ENCODE data around the gene SSX2IP. TPM values are rescaled to one million over a fixed set of nuclear protein-coding genes. Genes with fewer than 3 reads are reported as not detected.
A peak's percentile ranks its signal among the peaks of the same experiment; 100 is the strongest.
"Not testable (repeated sequence)": the region's sequence is repeated elsewhere in the genome, so short reads cannot be mapped to it uniquely, and the experiment has no call there.

SSX2IP gene
- total RNA-seq, 1 donor from 2014 or later: 6.1 TPM

GRCh38 chr1:84603223-84603622 is 87.0 kb downstream of the SSX2IP start:
- peaks cover 65% of the 10 kb centered on the region for H3K4me1 Mint-ChIP-seq (ENCODE audit: low read depth)
- H3K9me3 Mint-ChIP-seq (ENCODE audit: low read depth): peaks cover 2% of the 10 kb centered on the region
- peak overlapping the region; percentile 58 for H3K4me3 Mint-ChIP-seq (ENCODE audit: unreplicated experiment)
- peak overlapping the region; percentile 91 for H3K27ac Mint-ChIP-seq (ENCODE audit: unreplicated experiment)
- TF ChIP-seq CTCF (IDR thresholded peaks at IDR 0.05): no peak
- no peaks in the 10 kb centered on the region for H3K27me3 Mint-ChIP-seq (ENCODE audit: low read depth)
- DNase-seq (ENCODE audit: low spot score): no peak
- peaks cover 1% of the 10 kb centered on the region for H3K36me3 Mint-ChIP-seq (ENCODE audit: low read depth)

- H3K4me1 Mint-ChIP-seq (ENCODE audit: low read depth): peaks cover 68% of the 10 kb centered on the region
- TF ChIP-seq CTCF (IDR thresholded peaks at IDR 0.05): no peak
- DNase-seq (ENCODE audit: low spot score): no peak
- peak overlapping the region; percentile 86 for H3K27ac Mint-ChIP-seq (ENCODE audit: unreplicated experiment)
- H3K4me3 Mint-ChIP-seq (ENCODE audit: unreplicated experiment): no peak overlapping the region
- H3K36me3 Mint-ChIP-seq (ENCODE audit: low read depth): no peaks in the 10 kb centered on the region
- no peaks in the 10 kb centered on the region for H3K27me3 Mint-ChIP-seq (ENCODE audit: low read depth)
- H3K9me3 Mint-ChIP-seq (ENCODE audit: low read depth): peaks cover 2% of the 10 kb centered on the region
Observed at GRCh38 chr1:84600796-84601195, 89.5 kb downstream of the SSX2IP start.

GRCh38 chr1:84598846-84599741 is 91.2 kb downstream of the SSX2IP start:
- Mint-ChIP-seq H3K9me3 (ENCODE audit: low read depth) (no peaks in the 10 kb centered on the region), H3K4me3 (ENCODE audit: unreplicated experiment) (peak overlapping the region; percentile 31), H3K27me3 (ENCODE audit: low read depth) (no peaks in the 10 kb centered on the region), H3K36me3 (ENCODE audit: low read depth) (no peaks in the 10 kb centered on the region), H3K4me1 (ENCODE audit: low read depth) (peaks cover 57% of the 10 kb centered on the region), H3K27ac (ENCODE audit: unreplicated experiment) (peak overlapping the region; percentile 96)
- no peak for TF ChIP-seq CTCF (IDR thresholded peaks at IDR 0.05)
- DNase-seq (ENCODE audit: low spot score): no peak

- H3K27me3 Mint-ChIP-seq (ENCODE audit: low read depth): no peaks in the 10 kb centered on the region
- peak overlapping the region; percentile 96 for H3K27ac Mint-ChIP-seq (ENCODE audit: unreplicated experiment)
- no peaks in the 10 kb centered on the region for H3K36me3 Mint-ChIP-seq (ENCODE audit: low read depth)
Observed at GRCh38 chr1:84598418-84598817, 91.8 kb downstream of the SSX2IP start.

GRCh38 chr1:84597011-84597410 is 93.2 kb downstream of the SSX2IP start:
- H3K27me3 Mint-ChIP-seq (ENCODE audit: low read depth): no peaks in the 10 kb centered on the region
- no peak for TF ChIP-seq CTCF (IDR thresholded peaks at IDR 0.05)
- H3K4me3 Mint-ChIP-seq (ENCODE audit: unreplicated experiment): no peak overlapping the region
- peaks cover 36% of the 10 kb centered on the region for H3K4me1 Mint-ChIP-seq (ENCODE audit: low read depth)
- no peak for DNase-seq (ENCODE audit: low spot score)
- peaks cover 1% of the 10 kb centered on the region for H3K36me3 Mint-ChIP-seq (ENCODE audit: low read depth)
- H3K27ac Mint-ChIP-seq (ENCODE audit: unreplicated experiment): no peak overlapping the region
- H3K9me3 Mint-ChIP-seq (ENCODE audit: low read depth): no peaks in the 10 kb centered on the region

More at GRCh38 chr1:84598418-84598817, 91.8 kb downstream of the SSX2IP start:
- no peak for TF ChIP-seq CTCF (IDR thresholded peaks at IDR 0.05)
- Mint-ChIP-seq H3K4me3 (ENCODE audit: unreplicated experiment) (peak overlapping the region; percentile 31), H3K9me3 (ENCODE audit: low read depth) (no peaks in the 10 kb centered on the region), H3K4me1 (ENCODE audit: low read depth) (peaks cover 50% of the 10 kb centered on the region)
- DNase-seq (ENCODE audit: low spot score): no peak

- DNase-seq (ENCODE audit: low spot score); H3K4me3 Mint-ChIP-seq (ENCODE audit: unreplicated experiment); H3K36me3 Mint-ChIP-seq (ENCODE audit: low read depth); H3K27ac Mint-ChIP-seq (ENCODE audit: unreplicated experiment); H3K9me3 Mint-ChIP-seq (ENCODE audit: low read depth); H3K27me3 Mint-ChIP-seq (ENCODE audit: low read depth): not testable (repeated sequence)
- peaks cover 21% of the 10 kb centered on the region for H3K4me1 Mint-ChIP-seq (ENCODE audit: low read depth)
Observed at GRCh38 chr1:84594959-84595358, 95.3 kb downstream of the SSX2IP start.
